Measurements from ENCODE around the gene DEPP1.

Gene DEPP1

DNA sequence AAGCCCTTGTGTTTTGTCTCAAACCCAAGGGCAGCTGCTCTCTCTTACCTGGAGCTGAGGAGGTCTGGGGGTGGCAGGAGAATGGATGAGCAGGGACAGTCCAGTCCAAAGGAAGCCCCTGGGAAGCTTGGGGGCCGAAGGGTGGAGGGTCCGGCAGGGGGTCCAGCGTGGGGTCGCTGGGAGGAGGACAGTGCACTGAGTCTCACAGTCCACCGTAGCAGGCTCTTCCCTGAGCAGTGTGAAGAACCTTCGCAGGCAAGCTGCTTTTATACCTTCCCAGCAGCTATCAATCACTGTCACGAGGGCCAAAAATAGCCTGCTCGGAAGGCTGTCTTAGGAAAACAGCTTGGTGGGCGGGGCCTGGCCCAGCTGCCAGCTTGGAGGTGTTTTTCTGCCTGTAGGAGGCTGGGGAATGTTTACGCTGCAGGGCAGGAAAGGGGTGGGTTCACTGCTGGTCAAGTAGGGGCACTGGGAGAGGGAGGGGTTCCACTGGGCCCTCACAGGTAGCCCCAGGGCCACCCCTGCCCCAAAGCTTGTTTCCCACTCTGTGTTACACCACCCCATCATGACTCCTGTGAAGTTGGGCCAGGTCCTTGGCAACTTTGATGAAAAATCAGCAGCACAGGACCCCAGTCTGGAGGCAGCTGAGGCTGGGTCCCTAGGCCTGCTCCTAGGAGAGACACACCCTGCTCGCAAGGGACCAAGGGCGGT lies at the start of gene DEPP1 (continued):
- TF ChIP-seq, protein P1, sequence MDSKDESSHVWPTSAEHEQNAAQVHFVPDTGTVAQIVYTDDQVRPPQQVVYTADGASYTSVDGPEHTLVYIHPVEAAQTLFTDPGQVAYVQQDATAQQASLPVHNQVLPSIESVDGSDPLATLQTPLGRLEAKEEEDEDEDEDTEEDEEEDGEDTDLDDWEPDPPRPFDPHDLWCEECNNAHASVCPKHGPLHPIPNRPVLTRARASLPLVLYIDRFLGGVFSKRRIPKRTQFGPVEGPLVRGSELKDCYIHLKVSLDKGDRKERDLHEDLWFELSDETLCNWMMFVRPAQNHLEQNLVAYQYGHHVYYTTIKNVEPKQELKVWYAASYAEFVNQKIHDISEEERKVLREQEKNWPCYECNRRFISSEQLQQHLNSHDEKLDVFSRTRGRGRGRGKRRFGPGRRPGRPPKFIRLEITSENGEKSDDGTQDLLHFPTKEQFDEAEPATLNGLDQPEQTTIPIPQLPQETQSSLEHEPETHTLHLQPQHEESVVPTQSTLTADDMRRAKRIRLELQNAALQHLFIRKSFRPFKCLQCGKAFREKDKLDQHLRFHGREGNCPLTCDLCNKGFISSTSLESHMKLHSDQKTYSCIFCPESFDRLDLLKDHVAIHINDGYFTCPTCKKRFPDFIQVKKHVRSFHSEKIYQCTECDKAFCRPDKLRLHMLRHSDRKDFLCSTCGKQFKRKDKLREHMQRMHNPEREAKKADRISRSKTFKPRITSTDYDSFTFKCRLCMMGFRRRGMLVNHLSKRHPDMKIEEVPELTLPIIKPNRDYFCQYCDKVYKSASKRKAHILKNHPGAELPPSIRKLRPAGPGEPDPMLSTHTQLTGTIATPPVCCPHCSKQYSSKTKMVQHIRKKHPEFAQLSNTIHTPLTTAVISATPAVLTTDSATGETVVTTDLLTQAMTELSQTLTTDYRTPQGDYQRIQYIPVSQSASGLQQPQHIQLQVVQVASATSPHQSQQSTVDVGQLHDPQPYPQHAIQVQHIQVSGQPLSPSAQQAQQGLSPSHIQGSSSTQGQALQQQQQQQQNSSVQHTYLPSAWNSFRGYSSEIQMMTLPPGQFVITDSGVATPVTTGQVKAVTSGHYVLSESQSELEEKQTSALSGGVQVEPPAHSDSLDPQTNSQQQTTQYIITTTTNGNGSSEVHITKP (tag by site-specific recombination; IDR thresholded peaks at IDR 0.05), result peak; percentile 92
- TF ChIP-seq ZNF138 (tag by site-specific recombination; IDR thresholded peaks at IDR 0.05; ENCODE audit: borderline replicate concordance) (no peak), ZSCAN23 (tag by site-specific recombination; IDR thresholded peaks at IDR 0.05) (no peak), ZNF2 (tag by site-specific recombination; IDR thresholded peaks at IDR 0.05) (no peak; the same call in 1 of the 2 replicates), REPIN1 (tag by site-specific recombination; IDR thresholded peaks at IDR 0.05; ENCODE audit: low read depth) (no peak), SETDB1 (IDR thresholded peaks at IDR 0.05; ENCODE audit: insufficient read length, low read length) (no peak), ZNF596 (tag by site-specific recombination; IDR thresholded peaks at IDR 0.05) (no peak), ZNF654 (tag by site-specific recombination; IDR thresholded peaks at IDR 0.05; ENCODE audit: low read depth) (no peak), KLF8 (tag by site-specific recombination; IDR thresholded peaks at IDR 0.05) (no peak), ZNF341 (tag by site-specific recombination; IDR thresholded peaks at IDR 0.05; ENCODE audit: low read depth) (peak; percentile 82), ZNF202 (tag by site-specific recombination; IDR thresholded peaks at IDR 0.05; ENCODE audit: borderline replicate concordance) (no peak), ZBTB20 (tag by site-specific recombination; IDR thresholded peaks at IDR 0.05) (no peak), ZNF777 (tag by site-specific recombination; IDR thresholded peaks at IDR 0.05; ENCODE audit: borderline replicate concordance) (no peak), MZF1 (tag by site-specific recombination; IDR thresholded peaks at IDR 0.05; ENCODE audit: borderline replicate concordance) (no peak), ZBTB7A (tag by site-specific recombination; IDR thresholded peaks at IDR 0.05; ENCODE audit: low read depth) (no peak), ZNF561 (tag by site-specific recombination; IDR thresholded peaks at IDR 0.05; ENCODE audit: borderline replicate concordance) (no peak; the same call in 1 of the 2 replicates), ZNF629 (tag by site-specific recombination; IDR thresholded peaks at IDR 0.05) (peak; percentile 46; the same call in 1 of the 2 replicates), ZNF623 (tag by site-specific recombination; IDR thresholded peaks at IDR 0.05) (no peak), HOXD13 (CRISPR knock-in tag; IDR thresholded peaks at IDR 0.05; ENCODE audit: borderline replicate concordance) (no peak), ZNF354C (tag by site-specific recombination; IDR thresholded peaks at IDR 0.05; ENCODE audit: borderline replicate concordance, low read depth) (no peak), ZNF837 (tag by site-specific recombination; IDR thresholded peaks at IDR 0.05) (no peak), ZNF610 (tag by site-specific recombination; IDR thresholded peaks at IDR 0.05; ENCODE audit: borderline replicate concordance) (0 out of 2 replicates have a peak, but pooled peaks have one; percentile 27), WT1 (tag by site-specific recombination; IDR thresholded peaks at IDR 0.05) (no peak), ZNF223 (tag by site-specific recombination; IDR thresholded peaks at IDR 0.05) (no peak), BCL11A (tag by site-specific recombination; IDR thresholded peaks at IDR 0.05; ENCODE audit: low read depth) (no peak), PRDM1 (tag by site-specific recombination; IDR thresholded peaks at IDR 0.05) (no peak)
- TF ChIP-seq, protein P2, sequence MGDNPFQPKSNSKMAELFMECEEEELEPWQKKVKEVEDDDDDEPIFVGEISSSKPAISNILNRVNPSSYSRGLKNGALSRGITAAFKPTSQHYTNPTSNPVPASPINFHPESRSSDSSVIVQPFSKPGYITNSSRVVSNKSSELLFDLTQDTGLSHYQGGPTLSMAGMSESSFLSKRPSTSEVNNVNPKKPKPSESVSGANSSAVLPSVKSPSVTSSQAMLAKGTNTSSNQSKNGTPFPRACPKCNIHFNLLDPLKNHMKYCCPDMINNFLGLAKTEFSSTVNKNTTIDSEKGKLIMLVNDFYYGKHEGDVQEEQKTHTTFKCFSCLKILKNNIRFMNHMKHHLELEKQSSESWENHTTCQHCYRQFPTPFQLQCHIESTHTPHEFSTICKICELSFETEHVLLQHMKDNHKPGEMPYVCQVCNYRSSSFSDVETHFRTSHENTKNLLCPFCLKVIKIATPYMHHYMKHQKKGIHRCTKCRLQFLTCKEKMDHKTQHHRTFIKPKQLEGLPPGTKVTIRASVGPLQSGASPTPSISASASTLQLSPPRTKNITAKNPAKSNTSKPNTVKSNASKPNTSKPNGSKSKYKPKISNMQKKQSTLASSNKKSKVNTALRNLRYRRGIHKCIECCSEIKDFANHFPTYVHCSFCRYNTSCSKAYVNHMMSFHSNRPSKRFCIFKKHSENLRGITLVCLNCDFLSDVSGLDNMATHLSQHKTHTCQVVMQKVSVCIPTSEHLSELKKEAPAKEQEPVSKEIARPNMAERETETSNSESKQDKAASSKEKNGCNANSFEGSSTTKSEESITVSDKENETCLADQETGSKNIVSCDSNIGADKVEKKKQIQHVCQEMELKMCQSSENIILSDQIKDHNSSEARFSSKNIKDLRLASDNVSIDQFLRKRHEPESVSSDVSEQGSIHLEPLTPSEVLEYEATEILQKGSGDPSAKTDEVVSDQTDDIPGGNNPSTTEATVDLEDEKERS (tag by site-specific recombination; IDR thresholded peaks at IDR 0.05), result no peak
- TF ChIP-seq, protein P3, sequence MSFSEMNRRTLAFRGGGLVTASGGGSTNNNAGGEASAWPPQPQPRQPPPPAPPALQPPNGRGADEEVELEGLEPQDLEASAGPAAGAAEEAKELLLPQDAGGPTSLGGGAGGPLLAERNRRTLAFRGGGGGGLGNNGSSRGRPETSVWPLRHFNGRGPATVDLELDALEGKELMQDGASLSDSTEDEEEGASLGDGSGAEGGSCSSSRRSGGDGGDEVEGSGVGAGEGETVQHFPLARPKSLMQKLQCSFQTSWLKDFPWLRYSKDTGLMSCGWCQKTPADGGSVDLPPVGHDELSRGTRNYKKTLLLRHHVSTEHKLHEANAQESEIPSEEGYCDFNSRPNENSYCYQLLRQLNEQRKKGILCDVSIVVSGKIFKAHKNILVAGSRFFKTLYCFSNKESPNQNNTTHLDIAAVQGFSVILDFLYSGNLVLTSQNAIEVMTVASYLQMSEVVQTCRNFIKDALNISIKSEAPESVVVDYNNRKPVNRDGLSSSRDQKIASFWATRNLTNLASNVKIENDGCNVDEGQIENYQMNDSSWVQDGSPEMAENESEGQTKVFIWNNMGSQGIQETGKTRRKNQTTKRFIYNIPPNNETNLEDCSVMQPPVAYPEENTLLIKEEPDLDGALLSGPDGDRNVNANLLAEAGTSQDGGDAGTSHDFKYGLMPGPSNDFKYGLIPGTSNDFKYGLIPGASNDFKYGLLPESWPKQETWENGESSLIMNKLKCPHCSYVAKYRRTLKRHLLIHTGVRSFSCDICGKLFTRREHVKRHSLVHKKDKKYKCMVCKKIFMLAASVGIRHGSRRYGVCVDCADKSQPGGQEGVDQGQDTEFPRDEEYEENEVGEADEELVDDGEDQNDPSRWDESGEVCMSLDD (tag by site-specific recombination; IDR thresholded peaks at IDR 0.05), result no peak
